Neural cell (in vitro differentiated cells): ENCODE results near the gene TMEM80.

Experiments used
- EZH2 ChIP-seq: fragments of 200-600, 300-800 bp; shearing (Covaris generic), sonication (generic); IDR thresholded peaks from 2 replicates; pipeline ENCODE4 v1.6.1; 2014; ENCODE audit warnings: antibody characterized with exemption, low read length, borderline replicate concordance, mild to moderate bottlenecking; ENCODE audit not compliant: insufficient read depth, poor library complexity, severe bottlenecking
- TAF1 ChIP-seq: IDR thresholded peaks from 2 replicates; pipeline ENCODE4 v1.6.1; 2012; ENCODE audit warnings: low read depth
- TF ChIP-seq, protein P1 (sequence below): IDR thresholded peaks from 2 replicates; pipeline ENCODE4 v1.6.1; 2012; ENCODE audit warnings: borderline replicate concordance

DNA sequence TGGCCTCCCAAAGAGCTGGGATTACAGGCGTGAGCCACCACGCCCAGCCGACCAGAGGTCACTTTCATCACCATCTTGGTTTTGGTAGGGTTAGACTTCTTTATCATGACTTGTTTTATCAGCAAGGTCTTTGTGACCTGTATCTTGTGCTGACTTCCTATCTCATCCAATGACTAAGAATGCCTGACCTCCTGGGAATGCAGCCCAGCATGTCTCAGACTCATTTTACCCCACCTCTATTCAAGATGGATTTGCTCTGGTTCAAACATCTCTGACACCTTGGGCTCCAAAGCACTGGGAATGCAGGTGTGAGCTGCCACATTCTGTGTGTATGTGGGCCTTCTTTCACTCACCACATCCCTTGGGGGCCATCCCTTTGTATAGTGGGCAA, 46.5 kb downstream of the TMEM80 start:
- TF ChIP-seq EZH2: no peak
- TF ChIP-seq, protein P1, sequence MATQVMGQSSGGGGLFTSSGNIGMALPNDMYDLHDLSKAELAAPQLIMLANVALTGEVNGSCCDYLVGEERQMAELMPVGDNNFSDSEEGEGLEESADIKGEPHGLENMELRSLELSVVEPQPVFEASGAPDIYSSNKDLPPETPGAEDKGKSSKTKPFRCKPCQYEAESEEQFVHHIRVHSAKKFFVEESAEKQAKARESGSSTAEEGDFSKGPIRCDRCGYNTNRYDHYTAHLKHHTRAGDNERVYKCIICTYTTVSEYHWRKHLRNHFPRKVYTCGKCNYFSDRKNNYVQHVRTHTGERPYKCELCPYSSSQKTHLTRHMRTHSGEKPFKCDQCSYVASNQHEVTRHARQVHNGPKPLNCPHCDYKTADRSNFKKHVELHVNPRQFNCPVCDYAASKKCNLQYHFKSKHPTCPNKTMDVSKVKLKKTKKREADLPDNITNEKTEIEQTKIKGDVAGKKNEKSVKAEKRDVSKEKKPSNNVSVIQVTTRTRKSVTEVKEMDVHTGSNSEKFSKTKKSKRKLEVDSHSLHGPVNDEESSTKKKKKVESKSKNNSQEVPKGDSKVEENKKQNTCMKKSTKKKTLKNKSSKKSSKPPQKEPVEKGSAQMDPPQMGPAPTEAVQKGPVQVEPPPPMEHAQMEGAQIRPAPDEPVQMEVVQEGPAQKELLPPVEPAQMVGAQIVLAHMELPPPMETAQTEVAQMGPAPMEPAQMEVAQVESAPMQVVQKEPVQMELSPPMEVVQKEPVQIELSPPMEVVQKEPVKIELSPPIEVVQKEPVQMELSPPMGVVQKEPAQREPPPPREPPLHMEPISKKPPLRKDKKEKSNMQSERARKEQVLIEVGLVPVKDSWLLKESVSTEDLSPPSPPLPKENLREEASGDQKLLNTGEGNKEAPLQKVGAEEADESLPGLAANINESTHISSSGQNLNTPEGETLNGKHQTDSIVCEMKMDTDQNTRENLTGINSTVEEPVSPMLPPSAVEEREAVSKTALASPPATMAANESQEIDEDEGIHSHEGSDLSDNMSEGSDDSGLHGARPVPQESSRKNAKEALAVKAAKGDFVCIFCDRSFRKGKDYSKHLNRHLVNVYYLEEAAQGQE: no peak
- no peak for TF ChIP-seq TAF1
